ENCODE data around the gene ITPK1.
"Not testable (repeated sequence)": the region's sequence is repeated elsewhere in the genome, so short reads cannot be mapped to it uniquely, and the experiment has no call there.

The ITPK1 gene

GRCh38 chr14:93082576-93083001 lies 33.1 kb downstream of the ITPK1 start:
- no peak for DNase-seq

GRCh38 chr14:93081876-93082570 lies 33.7 kb downstream of the ITPK1 start:
- no peak for DNase-seq

- no peak for DNase-seq
These were observed 35.8 kb downstream of the ITPK1 start for GRCh38 chr14:93079865-93080403.

GRCh38 chr14:93079321-93079720 lies 36.4 kb downstream of the ITPK1 start:
- no peak for DNase-seq

- no peak for DNase-seq
These were observed 36.9 kb downstream of the ITPK1 start for GRCh38 chr14:93078870-93079269.

GRCh38 chr14:93076755-93077154 lies 39.0 kb downstream of the ITPK1 start:
- no peak for DNase-seq

GRCh38 chr14:93075891-93076290 lies 39.8 kb downstream of the ITPK1 start:
- DNase-seq: no peak

- no peak for DNase-seq
These were observed 41.6 kb downstream of the ITPK1 start for GRCh38 chr14:93073910-93074769.

- DNase-seq: no peak
These were observed 42.4 kb downstream of the ITPK1 start for GRCh38 chr14:93073358-93073707.

- no peak for DNase-seq
These were observed 42.9 kb downstream of the ITPK1 start for GRCh38 chr14:93072659-93073357.

- DNase-seq: no peak
These were observed 47.0 kb downstream of the ITPK1 start for GRCh38 chr14:93068711-93069110.

GRCh38 chr14:93067088-93067487 lies 48.6 kb downstream of the ITPK1 start:
- no peak for DNase-seq

GRCh38 chr14:93065272-93065730 lies 50.4 kb downstream of the ITPK1 start:
- no peak for DNase-seq

GRCh38 chr14:93064411-93065271 lies 51.1 kb downstream of the ITPK1 start:
- DNase-seq: no peak

- DNase-seq: no peak
These were observed 52.3 kb downstream of the ITPK1 start for GRCh38 chr14:93063393-93063792.

GRCh38 chr14:93062890-93063289 lies 52.8 kb downstream of the ITPK1 start:
- DNase-seq: no peak

- not testable (repeated sequence) for DNase-seq
These were observed 53.7 kb downstream of the ITPK1 start for GRCh38 chr14:93062013-93062412.

GRCh38 chr14:93061380-93062012 lies 54.2 kb downstream of the ITPK1 start:
- no peak for DNase-seq

- no peak for DNase-seq
These were observed 54.9 kb downstream of the ITPK1 start for GRCh38 chr14:93060841-93061240.

- DNase-seq: no peak
These were observed 55.7 kb downstream of the ITPK1 start for GRCh38 chr14:93059917-93060545.

- no peak for DNase-seq
These were observed 56.5 kb downstream of the ITPK1 start for GRCh38 chr14:93059260-93059659.
